Activated naive CD8-positive, alpha-beta T cell treated with anti-CD3 and anti-CD28 coated beads for 36 hours (primary cell): ENCODE results near the gene LRRC41. TPM values are rescaled to one million over a fixed set of nuclear protein-coding genes. Genes with fewer than 3 reads are reported as not detected.
"Not testable (repeated sequence)": the region's sequence is repeated elsewhere in the genome, so short reads cannot be mapped to it uniquely, and the experiment has no call there.

Source experiments
- DNase-seq: peaks from one replicate; pipeline ENCODE4 v3.0.0; 2021
- H3K27ac Mint-ChIP-seq: one replicate; pipeline ENCODE4 v1.8.0; 2022; ENCODE audit warnings: mild to moderate bottlenecking, moderate library complexity, mixed read lengths
- H3K27me3 Mint-ChIP-seq: one replicate; pipeline ENCODE4 v1.8.0; 2022; ENCODE audit warnings: mild to moderate bottlenecking, mixed read lengths
- H3K36me3 Mint-ChIP-seq: one replicate; pipeline ENCODE4 v1.8.0; 2021; ENCODE audit warnings: mild to moderate bottlenecking, mixed read lengths
- H3K4me1 Mint-ChIP-seq: one replicate; pipeline ENCODE4 v1.8.0; 2021; ENCODE audit warnings: mixed read lengths
- H3K4me3 Mint-ChIP-seq: one replicate; pipeline ENCODE4 v1.8.0; 2022; ENCODE audit warnings: mild to moderate bottlenecking, moderate library complexity, mixed read lengths
- H3K9me3 Mint-ChIP-seq: one replicate; pipeline ENCODE4 v1.8.0; 2022; ENCODE audit warnings: mixed read lengths
- total RNA-seq, 2 experiments: library from RNA; stranded (reverse); gene quantifications; one replicate each; pipeline ENCODE4 v1.2.3, GENCODE V29; 2021

Gene LRRC41, protein sequence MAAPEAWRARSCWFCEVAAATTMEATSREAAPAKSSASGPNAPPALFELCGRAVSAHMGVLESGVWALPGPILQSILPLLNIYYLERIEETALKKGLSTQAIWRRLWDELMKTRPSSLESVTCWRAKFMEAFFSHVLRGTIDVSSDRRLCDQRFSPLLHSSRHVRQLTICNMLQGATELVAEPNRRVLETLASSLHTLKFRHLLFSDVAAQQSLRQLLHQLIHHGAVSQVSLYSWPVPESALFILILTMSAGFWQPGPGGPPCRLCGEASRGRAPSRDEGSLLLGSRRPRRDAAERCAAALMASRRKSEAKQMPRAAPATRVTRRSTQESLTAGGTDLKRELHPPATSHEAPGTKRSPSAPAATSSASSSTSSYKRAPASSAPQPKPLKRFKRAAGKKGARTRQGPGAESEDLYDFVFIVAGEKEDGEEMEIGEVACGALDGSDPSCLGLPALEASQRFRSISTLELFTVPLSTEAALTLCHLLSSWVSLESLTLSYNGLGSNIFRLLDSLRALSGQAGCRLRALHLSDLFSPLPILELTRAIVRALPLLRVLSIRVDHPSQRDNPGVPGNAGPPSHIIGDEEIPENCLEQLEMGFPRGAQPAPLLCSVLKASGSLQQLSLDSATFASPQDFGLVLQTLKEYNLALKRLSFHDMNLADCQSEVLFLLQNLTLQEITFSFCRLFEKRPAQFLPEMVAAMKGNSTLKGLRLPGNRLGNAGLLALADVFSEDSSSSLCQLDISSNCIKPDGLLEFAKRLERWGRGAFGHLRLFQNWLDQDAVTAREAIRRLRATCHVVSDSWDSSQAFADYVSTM
- 10 to 100 TPM; 33.6 to 35.6 TPM for total RNA-seq

GRCh38 chr1:46303038-46303871, at the start of gene LRRC41, which contains the start of gene UQCRH:
Gene LRRC41 (minus strand): TSS chr1:46303616. CDS start chr1:46303322, 294 bp downstream.
Gene UQCRH (plus strand): TSS chr1:46303698. CDS start chr1:46303767, 69 bp downstream.
- Mint-ChIP-seq H3K9me3 (no peaks in the 10 kb centered on the region), H3K36me3 (peaks cover 20% of the 10 kb centered on the region), H3K4me1 (peaks cover 37% of the 10 kb centered on the region), H3K27me3 (no peaks in the 10 kb centered on the region), H3K27ac (peak within 1 kb of the TSS; percentile 98), H3K4me3 (peak within 1 kb of the TSS; percentile 99)
- DNase-seq: peak; percentile 93

DNA sequence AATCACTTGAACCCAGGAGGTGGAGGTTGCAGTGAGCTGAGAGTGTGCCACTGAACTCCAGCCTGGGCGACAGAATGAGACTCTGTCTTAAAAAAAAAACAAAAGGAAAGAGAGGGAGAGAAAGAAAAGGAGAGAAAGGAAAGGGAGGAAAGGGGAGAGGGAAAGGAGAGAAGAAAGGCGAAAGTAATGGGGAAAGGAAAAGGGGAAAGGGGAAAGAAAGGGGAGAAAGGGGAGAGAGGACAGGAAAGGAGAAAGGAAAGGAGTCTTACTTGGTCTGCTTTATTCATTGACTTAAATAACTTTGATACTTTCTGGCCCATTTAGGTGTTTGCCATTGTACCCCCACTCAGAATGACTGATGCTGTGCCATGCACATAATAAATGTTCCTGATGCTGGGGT, 48.9 kb upstream of the LRRC41 start:
- DNase-seq: no peak
- peaks cover 35% of the 10 kb centered on the region for H3K36me3 Mint-ChIP-seq
- no peaks in the 10 kb centered on the region for H3K9me3 Mint-ChIP-seq
- no peak overlapping the region for H3K4me3 Mint-ChIP-seq
- no peaks in the 10 kb centered on the region for H3K27me3 Mint-ChIP-seq
- H3K4me1 Mint-ChIP-seq: peaks cover 6% of the 10 kb centered on the region
- no peak overlapping the region for H3K27ac Mint-ChIP-seq

GRCh38 chr1:46345281-46345680, 41.9 kb upstream of the LRRC41 start:
- Mint-ChIP-seq H3K36me3 (peaks cover 48% of the 10 kb centered on the region), H3K4me1 (peaks cover 38% of the 10 kb centered on the region), H3K27ac (no peak overlapping the region), H3K9me3 (no peaks in the 10 kb centered on the region), H3K4me3 (no peak overlapping the region), H3K27me3 (no peaks in the 10 kb centered on the region)
- no peak for DNase-seq

- Mint-ChIP-seq H3K27me3 (no peaks in the 10 kb centered on the region), H3K4me1 (peaks cover 41% of the 10 kb centered on the region), H3K36me3 (peaks cover 41% of the 10 kb centered on the region), H3K9me3 (no peaks in the 10 kb centered on the region), H3K4me3 (no peak overlapping the region), H3K27ac (no peak overlapping the region)
- DNase-seq: no peak
Measured at GRCh38 chr1:46344481-46344880, 41.1 kb upstream of the LRRC41 start.

- H3K9me3 Mint-ChIP-seq: no peaks in the 10 kb centered on the region
- no peaks in the 10 kb centered on the region for H3K27me3 Mint-ChIP-seq
- H3K4me3 Mint-ChIP-seq: no peak overlapping the region
- H3K36me3 Mint-ChIP-seq: peaks cover 38% of the 10 kb centered on the region
- H3K4me1 Mint-ChIP-seq: peaks cover 47% of the 10 kb centered on the region
- no peak for DNase-seq
- H3K27ac Mint-ChIP-seq: peak overlapping the region; percentile 36
Measured at GRCh38 chr1:46343705-46344104, 40.3 kb upstream of the LRRC41 start.

GRCh38 chr1:46343351-46343695, 39.9 kb upstream of the LRRC41 start:
- no peaks in the 10 kb centered on the region for H3K9me3 Mint-ChIP-seq
- no peak for DNase-seq
- H3K4me3 Mint-ChIP-seq: no peak overlapping the region
- peaks cover 38% of the 10 kb centered on the region for H3K36me3 Mint-ChIP-seq
- H3K4me1 Mint-ChIP-seq: peaks cover 47% of the 10 kb centered on the region
- no peaks in the 10 kb centered on the region for H3K27me3 Mint-ChIP-seq
- H3K27ac Mint-ChIP-seq: peak overlapping the region; percentile 36

DNA sequence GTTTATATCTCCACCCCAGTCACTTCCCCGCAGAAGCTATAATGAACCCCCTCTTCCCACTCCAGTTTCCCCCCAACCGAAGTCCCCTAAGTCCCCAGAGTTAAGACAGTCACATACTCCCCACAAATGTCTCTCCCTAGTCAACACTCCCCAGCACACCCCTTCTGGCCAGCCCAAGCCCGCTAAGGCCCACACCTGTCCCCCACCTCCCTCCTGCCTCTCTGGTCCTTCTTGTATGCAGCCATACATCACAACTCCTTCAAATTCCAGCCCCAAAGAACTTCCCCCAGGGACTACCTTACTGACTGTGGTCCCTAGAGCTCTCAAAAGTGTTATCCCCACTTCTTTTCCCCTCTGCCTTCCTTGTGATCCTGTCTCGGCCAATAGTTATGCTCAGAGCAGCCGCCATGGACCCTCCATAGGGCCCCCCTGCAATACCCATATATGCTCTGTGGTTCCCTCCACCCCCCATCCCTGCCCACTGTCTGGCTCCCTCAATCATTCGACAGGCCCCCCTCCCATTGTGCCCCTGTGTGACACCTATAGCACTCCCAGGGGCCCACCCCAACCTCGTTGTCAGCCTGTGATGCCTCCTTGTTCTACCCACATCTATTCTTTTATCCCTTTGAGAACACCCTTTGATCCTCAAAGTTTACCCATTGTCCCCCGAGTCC, 39.4 kb upstream of the LRRC41 start:
- Mint-ChIP-seq H3K27me3 (no peaks in the 10 kb centered on the region), H3K4me1 (peaks cover 43% of the 10 kb centered on the region), H3K27ac (peak overlapping the region; percentile 99), H3K4me3 (peak overlapping the region; percentile 99), H3K9me3 (no peaks in the 10 kb centered on the region), H3K36me3 (peaks cover 33% of the 10 kb centered on the region)
- no peak for DNase-seq

GRCh38 chr1:46342084-46342656, 38.8 kb upstream of the LRRC41 start:
- DNase-seq: peak; percentile 6
- Mint-ChIP-seq H3K4me1 (peaks cover 40% of the 10 kb centered on the region), H3K36me3 (peaks cover 28% of the 10 kb centered on the region)

GRCh38 chr1:46341222-46342083, 38.0 kb upstream of the LRRC41 start:
- Mint-ChIP-seq H3K27me3 (no peaks in the 10 kb centered on the region), H3K4me3 (peak overlapping the region; percentile 99), H3K9me3 (no peaks in the 10 kb centered on the region), H3K27ac (peak overlapping the region; percentile 99), H3K36me3 (peaks cover 23% of the 10 kb centered on the region), H3K4me1 (peaks cover 37% of the 10 kb centered on the region)
- no peak for DNase-seq

More at GRCh38 chr1:46342084-46342656, 38.8 kb upstream of the LRRC41 start:
- H3K27me3 Mint-ChIP-seq: no peaks in the 10 kb centered on the region
- no peaks in the 10 kb centered on the region for H3K9me3 Mint-ChIP-seq
- peak overlapping the region; percentile 99 for H3K27ac Mint-ChIP-seq
- peak overlapping the region; percentile 99 for H3K4me3 Mint-ChIP-seq

GRCh38 chr1:46340404-46341221, 37.2 kb upstream of the LRRC41 start, which contains the start of gene NSUN4:
Gene NSUN4 (plus strand): TSS chr1:46340807. CDS start chr1:46340827, 20 bp downstream.
- Mint-ChIP-seq H3K36me3 (peaks cover 23% of the 10 kb centered on the region), H3K4me3 (peak within 1 kb of the TSS; percentile 99), H3K4me1 (peaks cover 37% of the 10 kb centered on the region), H3K27ac (peak within 1 kb of the TSS; percentile 99), H3K9me3 (no peaks in the 10 kb centered on the region), H3K27me3 (no peaks in the 10 kb centered on the region)
- peak; percentile 87 for DNase-seq

DNA sequence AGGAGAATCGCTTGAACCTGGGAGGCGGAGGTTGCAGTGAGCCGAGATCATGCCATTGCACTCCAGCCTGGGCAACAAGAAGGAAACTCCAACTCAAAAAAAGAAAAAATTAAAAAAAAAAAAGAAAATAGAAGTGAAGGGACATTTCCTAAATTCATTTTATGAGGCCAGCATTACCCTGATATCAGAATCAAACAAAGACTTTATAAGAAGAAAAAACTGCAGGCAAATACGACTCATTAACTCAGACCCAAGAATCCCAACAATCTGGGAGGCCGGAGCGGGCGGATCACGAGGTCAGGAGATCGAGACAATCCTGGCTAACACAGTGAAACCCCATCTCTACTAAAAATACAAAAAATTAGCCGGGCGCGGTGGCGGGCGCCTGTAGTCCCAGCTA, 34.0 kb upstream of the LRRC41 start:
- H3K27ac Mint-ChIP-seq, H3K27me3 Mint-ChIP-seq, H3K4me3 Mint-ChIP-seq, H3K9me3 Mint-ChIP-seq, DNase-seq: not testable (repeated sequence)
- Mint-ChIP-seq H3K4me1 (peaks cover 21% of the 10 kb centered on the region), H3K36me3 (peaks cover 12% of the 10 kb centered on the region)

DNA sequence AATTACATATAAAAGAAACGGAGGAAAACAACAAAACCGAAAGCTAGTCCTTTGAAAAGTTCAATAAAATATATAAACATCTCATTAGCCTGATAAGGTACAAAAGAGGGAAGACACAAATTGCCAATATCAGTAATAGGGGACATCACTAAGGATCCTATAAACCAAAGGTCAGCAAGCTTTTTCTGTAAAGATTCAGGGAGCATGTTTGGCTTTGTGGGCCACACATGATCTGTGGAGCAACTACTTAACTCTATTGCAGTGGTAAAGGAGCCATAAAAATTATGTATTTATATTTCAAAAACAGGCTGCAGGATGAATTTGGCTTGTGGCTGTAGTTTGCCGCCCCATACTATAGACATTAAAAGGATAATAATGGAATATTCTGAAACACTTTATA, 31.7 kb upstream of the LRRC41 start:
- no peaks in the 10 kb centered on the region for H3K9me3 Mint-ChIP-seq
- no peaks in the 10 kb centered on the region for H3K36me3 Mint-ChIP-seq
- peaks cover 9% of the 10 kb centered on the region for H3K4me1 Mint-ChIP-seq
- H3K27me3 Mint-ChIP-seq: no peaks in the 10 kb centered on the region
- no peak overlapping the region for H3K4me3 Mint-ChIP-seq
- H3K27ac Mint-ChIP-seq: no peak overlapping the region
- no peak for DNase-seq

- Mint-ChIP-seq H3K9me3 (no peaks in the 10 kb centered on the region), H3K27me3 (no peaks in the 10 kb centered on the region), H3K27ac (no peak overlapping the region)
Measured at GRCh38 chr1:46334030-46334384, 30.6 kb upstream of the LRRC41 start.

More at GRCh38 chr1:46334030-46334384, 30.6 kb upstream of the LRRC41 start:
- Mint-ChIP-seq H3K4me1 (peaks cover 2% of the 10 kb centered on the region), H3K4me3 (no peak overlapping the region), H3K36me3 (no peaks in the 10 kb centered on the region)
- DNase-seq: no peak
